GM15510 (cell line): ENCODE results near the gene DDI2.

ENCODE experiments used
- POLR2A ChIP-seq: IDR thresholded peaks from 3 replicates; pipeline ENCODE4 v1.6.1; 2011; ENCODE audit warnings: borderline replicate concordance; ENCODE audit not compliant: insufficient read length; ENCODE audit errors: extremely low read depth

Gene DDI2

DNA sequence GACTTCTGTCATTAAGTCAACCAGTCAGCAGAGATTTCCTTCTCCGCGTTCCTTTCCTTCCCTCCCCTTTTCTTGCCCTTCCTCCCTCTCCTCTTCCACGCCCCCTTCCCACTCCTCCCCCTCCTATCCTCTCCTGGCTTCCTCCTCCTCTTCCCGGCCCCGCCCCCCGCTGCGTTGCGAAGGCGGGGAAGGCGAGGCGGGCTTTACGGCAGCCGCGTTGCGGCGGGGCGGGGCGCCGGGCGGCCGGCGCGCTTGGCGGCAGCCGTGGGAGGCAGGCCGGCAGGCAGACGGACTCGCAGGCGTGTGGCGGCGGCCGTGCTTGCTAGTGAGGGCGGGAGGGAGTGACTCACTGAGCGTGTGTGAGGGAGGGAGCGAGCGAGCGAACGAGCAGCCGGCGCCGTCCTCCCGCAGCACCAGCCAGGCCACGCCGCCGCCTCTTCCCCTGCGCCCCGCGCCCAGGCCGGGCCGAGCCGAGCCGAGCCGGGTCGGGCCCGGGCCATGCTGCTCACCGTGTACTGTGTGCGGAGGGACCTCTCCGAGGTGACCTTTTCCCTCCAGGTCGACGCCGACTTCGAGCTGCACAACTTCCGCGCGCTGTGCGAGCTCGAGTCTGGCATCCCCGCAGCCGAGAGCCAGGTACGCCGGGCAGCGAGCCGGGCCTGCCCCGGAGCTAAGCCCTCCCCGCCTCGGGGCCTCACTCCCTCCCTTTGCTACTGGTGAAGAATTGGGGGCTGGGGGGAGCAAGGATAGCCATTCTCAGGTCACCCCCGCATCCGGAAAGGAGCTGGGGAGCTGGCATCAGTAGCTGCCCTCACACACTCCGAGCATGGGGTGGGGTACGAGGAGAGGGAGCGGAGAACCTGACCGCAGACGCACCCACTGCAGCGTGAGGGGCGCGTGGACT is at the start of gene DDI2:
DDI2 (plus strand) TSS at position 286 of the 904 bp plus-strand sequence; CDS start at position 499, 213 bp downstream.
- peak; percentile 93 for TF ChIP-seq POLR2A

GRCh38 chr1:15568387-15569073 is 48.7 kb upstream of the DDI2 start:
- TF ChIP-seq POLR2A, result no peak

GRCh38 chr1:15570861-15571260 is 46.4 kb upstream of the DDI2 start:
- no peak for TF ChIP-seq POLR2A

DNA sequence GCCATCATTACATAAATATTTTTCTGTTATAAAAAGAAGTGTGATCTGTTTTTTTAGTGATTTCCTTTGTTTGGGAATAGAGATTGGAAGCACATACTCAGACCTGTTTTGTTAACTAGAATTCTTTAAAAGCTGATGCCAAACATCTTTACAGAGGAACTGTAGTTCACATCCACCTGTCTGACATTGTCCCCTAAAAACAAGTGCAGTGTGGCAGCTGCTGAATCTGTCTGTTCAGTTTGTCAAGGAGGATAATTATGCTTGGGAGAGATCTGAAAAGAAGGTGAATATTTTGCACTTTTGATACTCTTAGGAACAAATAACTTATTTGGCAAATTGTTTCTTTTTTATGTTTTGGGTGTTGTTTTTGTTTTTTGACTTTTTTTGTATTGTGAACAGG is 46.0 kb upstream of the DDI2 start:
- no peak for TF ChIP-seq POLR2A

DNA sequence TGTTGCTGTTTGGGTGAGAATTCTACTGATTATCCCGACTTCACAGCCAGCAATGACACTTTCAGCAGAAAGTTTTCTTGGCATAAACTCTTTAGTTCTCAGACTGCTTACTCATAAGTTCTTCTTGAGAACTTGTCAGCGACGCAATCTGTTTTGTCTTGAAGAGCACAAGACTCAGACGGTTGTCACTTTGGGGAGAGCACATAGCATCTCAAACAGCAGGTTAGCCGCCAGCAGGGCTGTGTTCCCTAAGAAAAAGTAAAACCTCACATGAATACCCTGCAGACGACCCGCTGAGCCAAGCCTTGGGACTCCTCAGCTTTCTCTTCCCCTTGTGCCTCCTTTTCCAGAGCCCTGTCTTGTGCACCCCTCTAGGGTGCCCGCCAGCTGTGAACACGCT is 43.8 kb upstream of the DDI2 start:
- TF ChIP-seq POLR2A, result no peak

DNA sequence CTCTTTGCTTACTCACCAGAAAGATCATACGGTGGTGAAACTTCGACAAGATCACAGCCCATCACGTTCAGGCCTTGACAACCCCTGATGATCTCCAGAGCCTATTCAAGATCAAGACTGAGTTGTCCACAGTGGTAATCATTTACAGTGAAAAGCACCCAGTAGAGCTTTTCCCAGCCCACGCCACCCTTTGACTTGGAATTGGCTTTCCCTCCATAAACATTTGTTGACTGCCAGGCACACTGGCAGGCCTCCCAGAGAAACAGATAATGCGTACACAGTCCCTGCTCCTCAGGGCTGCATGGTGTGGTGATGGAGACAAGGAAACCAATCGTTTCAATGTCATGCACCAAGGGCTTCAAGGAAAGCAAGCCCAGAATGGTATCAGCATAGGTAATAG is 42.5 kb upstream of the DDI2 start:
- TF ChIP-seq POLR2A, result no peak

- no peak for TF ChIP-seq POLR2A
Measured at GRCh38 chr1:15575549-15576150, 41.6 kb upstream of the DDI2 start.

DNA sequence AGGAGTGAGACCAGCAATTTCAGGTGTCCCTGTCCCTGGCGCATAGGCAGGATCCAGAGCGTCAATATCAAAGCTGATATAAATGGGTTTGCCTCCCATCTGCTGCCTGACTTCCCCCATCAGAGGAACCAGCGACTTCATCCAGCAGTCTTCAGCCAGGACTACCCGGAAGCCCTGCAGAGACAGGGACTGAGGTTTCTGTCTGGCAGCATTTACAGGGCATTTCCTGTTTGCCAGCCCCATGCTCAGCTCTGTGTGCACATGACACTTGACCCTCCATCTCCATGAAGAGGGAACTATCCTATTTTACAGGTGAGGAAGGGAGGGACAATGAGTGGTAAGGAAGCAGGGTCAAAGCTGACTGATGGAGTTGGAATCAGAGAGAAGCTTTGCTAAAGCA is 39.6 kb upstream of the DDI2 start:
- no peak for TF ChIP-seq POLR2A

- TF ChIP-seq POLR2A, result no peak
Measured at GRCh38 chr1:15578921-15579682, 38.2 kb upstream of the DDI2 start.

- TF ChIP-seq POLR2A, result no peak
Measured at GRCh38 chr1:15579683-15580047, 37.6 kb upstream of the DDI2 start.

DNA sequence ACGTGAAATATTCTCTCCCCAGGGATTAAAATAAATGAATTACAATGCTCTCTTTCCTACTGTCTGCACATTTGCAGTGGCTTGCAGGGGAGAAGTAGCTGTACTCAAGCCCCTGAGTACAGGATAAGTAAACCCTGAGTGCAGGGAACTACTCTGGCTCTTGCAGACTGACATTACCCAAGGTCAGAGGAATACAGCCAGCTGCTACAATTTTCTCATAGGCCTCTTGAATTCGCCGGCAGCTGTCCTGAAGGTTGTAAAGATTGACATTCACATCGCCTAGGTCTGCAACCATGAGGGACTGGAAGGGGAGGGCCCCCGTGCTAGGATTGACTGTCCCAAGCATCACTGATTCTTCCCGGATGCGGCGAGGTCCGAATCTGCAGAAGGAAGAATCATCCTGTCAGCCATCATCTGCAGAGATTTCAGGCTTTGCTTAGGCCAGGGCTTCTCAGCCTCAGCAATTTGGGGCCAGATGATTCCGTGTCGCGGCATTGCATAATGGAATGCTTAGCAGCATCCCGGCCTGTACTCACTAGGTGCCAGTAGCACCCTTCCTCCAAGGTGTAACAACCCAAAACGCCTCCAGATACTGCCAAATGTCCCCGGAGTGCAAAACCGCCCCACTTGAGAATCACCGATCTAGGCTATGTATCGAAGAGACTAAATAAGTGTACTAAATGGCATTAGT is 34.1 kb upstream of the DDI2 start:
- no peak for TF ChIP-seq POLR2A

DNA sequence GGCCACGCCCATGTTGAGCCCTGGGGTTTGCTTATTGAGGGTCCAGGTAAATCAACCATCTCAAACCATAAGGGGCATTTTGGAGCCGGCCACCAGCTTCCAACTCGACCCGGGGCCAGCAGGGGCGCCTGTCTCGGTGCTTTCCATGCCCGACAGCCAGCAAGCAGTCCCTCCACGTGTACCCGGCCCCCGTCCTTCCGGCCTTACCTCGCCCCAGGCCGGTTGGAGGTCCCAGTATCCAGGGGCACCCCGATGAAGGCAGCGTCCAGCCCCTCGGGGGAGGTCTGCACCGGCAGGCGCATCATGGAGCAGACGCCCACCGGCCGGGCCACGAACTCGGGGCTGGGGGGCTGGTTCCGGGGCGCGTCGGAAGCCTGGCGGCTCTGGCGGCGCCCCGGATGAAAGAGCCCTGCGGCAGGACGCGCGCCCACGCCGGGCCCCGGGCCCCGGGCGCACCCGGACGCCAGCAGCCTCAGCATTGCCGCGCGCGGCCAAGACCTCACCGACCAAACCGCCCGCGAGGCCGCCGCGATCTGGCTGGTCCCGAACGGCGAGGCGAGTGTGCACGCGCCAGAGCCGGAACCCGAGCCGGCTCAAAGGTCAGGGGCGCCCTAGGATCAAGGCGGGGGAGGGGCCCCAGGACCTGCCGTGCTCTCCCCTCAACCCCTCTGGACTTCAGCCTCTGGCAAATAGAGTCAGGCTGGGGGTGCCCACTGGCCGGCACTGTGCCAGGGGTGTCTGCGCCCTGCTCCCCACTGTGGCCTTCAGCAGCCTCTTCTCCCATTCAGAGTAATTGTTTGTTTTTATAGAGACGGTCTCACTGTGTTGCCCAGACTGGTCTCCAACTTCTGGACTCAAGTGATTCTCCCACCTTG is 32.5 kb upstream of the DDI2 start, which contains the start of gene AGMAT:
AGMAT (minus strand) TSS at position 563 of the 875 bp plus-strand sequence; CDS start at position 479, 84 bp downstream.
- peak; percentile 39 for TF ChIP-seq POLR2A

DNA sequence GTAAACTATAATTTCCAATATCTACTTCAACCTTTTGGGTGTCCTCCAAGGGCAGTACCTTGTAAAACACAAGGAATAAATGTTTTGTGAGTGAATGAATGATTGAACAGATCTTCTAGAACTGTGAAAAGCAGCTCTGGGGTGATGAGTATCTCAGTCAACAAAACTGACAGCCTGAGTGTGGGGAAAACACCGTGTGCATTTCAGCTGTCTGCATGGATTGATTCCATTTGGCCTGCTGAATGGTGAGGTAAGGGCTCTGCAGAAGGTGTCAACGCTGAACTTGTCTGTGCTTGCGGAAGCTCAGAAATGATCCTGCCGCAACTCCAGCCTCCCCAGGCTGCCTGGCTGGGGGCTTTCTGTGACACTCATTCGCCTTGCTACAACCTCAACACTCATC is 25.0 kb upstream of the DDI2 start:
- no peak for TF ChIP-seq POLR2A

- no peak for TF ChIP-seq POLR2A
Measured at GRCh38 chr1:15595809-15596617, 21.2 kb upstream of the DDI2 start.
